NCI-H774 (cell line): ENCODE results near the gene ZNF496.
"Not testable (repeated sequence)": the region's sequence is repeated elsewhere in the genome, so short reads cannot be mapped to it uniquely, and the experiment has no call there.

ENCODE experiments used
- DNase-seq: peaks from one replicate; lab custom pipeline; 2025; lab: John Stamatoyannopoulos, UW

The ZNF496 gene

GRCh38 chr1:247359559-247359958 lies 27.9 kb upstream of the ZNF496 start:
- no peak for DNase-seq

DNA sequence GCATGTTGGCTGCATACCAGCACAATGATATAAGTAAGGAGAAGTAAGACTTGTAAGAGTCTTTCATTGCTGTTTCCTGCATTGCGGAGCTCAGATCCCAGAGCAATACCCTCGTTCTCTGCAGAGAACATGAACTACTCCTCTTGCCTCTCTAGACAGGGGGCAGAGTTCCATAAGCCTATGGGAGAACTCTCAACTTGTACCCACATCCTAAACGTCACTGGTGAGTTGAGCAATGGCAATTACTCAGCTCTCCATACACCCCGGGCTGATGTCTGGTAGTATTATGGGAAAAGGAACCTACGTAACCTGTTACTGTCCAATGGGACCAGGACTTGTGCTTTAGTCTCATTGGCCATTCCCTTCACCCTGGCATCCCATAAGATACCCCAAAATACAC lies 27.3 kb upstream of the ZNF496 start:
- DNase-seq: no peak

- DNase-seq: no peak
These were observed 26.1 kb upstream of the ZNF496 start for GRCh38 chr1:247357781-247358211.

GRCh38 chr1:247357052-247357780 lies 25.5 kb upstream of the ZNF496 start:
- no peak for DNase-seq

DNA sequence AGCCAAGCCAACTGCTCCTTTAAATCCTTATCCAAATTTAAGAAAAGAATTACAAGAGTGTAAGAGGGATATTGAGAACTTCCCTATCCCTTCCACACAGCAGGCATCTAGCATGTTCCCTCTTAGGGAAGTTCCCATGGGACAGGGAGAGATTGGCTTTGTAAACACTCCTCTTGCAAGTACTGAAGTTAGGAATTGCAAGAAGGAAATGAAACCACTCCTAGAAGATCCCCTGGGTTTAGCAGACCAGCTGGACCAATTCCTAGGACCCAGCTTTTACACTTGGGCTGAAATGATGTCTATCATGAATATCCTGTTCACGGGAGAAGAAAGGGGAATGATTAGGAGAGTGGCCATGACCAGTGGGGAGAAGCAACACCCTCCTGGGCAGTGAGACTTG lies 23.5 kb upstream of the ZNF496 start:
- not testable (repeated sequence) for DNase-seq

DNA sequence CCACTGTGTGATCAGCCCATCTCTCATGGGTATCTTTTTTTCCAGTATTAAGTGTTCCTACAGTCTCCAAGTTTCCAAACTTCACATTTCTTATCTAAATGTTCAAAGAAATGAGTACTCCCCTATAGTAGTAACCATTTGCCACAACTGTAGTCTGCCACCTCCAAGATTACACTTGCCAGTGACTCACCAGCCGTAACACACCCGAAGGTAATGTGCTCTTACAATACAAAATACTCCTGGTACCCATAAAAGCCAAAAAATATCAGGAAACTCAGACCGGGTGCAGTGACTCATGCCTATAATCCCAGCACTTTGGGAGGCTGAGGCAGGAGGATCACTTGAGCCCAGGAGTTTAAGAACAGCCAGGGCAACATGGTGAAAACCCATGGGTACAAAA lies 20.5 kb upstream of the ZNF496 start:
- DNase-seq: no peak

- no peak for DNase-seq
These were observed 18.9 kb upstream of the ZNF496 start for GRCh38 chr1:247350587-247350986.

DNA sequence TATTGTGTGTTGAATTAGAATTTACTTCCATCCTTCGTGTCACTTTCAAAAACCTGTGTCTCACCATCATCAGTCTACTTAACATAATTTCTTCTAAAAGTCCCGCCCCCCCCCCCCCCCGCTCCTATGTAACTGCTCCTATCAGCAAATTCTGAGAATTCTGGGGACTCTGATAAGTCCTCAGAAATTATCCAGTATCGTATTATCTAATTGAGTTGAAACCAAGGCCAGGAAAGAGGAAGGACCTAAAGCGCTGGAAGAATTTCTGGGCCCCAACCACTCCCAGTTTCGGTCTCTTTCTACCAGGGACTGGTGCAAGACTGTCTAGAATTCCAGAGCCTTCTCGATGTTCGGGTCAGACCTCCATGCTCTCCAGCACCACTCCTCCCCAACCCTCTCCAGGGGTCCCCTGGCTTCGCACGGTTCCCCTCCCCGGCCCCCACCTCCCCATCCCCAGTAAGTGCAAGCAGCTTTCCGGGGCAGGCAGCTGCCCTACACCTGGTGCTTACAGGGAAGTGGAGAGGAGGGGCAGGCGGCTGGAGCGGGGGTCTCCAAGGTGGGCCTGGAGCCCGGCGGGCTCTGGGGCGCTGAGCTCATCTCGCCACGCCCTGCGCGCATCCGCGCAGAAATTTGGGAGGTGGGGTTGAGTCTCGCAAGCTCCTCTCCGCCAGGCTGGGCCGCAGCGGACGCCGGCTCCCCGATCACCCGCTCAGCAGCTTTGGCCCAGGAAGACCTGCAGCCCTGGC lies 16.0 kb upstream of the ZNF496 start:
- no peak for DNase-seq

DNA sequence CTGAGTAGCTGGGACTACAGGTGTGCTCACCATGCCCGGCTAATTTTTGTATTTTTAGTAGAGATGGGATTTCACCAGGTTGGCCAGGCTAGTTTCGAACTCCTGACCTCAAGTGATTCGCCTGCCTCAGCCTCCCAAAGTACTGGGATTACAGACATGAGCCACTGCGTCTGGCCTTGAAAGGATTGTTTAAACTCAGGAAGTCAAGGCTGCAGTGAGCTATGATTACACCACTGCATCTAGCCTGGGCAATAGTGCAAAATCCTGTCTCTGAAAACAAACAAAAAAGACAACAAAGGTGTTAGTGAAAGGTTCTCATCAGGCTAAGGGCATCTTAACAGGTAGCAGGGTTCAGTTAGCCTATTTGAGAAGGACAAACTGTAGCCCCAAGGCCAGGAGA lies 14.2 kb upstream of the ZNF496 start:
- no peak for DNase-seq

DNA sequence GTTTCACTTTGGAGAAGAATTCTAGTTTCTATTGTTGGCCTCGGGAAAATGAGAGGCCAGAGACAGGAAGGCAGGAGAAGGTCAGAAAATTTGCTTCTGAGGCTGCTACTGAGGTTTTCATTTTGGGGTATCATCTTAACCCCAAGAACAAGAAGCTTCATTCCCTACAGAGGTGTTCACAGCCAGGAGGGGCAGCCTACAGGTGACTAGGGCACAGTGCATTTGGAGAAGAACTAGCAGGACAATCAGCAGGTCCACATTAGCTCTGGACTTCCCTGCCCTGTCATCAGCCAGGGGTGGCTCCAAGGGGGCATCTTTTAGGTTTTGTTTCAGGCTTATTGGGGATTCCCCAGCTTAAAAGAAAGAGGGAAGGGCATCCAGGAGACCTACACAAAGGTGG lies 12.1 kb upstream of the ZNF496 start:
- DNase-seq: no peak

- no peak for DNase-seq
These were observed 7.1 kb upstream of the ZNF496 start for GRCh38 chr1:247338723-247339275.

DNA sequence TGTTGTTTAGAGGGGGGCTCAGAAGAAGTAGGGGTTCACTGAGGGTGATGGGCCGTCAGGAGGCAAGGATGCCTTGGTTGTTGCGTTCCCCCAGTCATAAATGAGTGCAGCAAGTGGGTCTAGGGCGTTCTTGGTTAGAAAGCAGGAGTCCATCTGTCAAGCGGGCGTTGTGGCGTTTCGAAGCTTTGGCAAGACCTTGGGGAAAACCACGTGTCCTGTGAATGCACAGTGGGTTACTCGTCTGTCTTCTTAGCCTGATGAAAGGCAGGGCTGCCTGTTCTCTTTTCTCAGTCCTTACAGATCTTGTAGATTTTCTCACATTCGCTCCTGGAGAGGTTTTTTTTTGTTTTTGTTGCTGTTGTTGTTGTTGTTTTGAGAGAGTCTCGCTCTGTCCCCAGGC lies 6.3 kb upstream of the ZNF496 start:
- DNase-seq: no peak

DNA sequence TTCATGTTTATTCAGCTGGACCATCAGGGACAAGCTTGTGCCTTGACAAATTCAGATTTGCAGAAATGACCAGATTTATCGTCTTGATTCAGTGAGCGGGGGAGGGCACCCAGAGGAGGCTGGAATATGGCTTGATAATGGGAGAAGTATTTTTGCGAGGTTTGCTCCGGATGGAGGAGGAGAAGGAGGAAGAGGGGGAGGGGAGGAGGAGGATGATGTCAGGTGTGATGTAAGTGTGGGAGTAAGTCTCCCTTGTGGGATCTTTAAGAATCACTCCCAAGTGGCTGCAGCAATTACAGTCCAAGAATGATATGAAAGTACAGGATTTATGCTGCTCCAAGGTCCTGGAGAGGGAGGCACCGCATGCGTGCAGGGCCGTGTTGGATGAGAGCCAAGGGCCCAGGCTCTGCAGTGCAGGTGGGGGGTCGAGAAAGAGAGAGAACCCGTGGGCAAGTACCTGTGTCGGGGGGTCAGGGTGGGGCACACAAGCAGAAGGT lies 5.6 kb upstream of the ZNF496 start:
- no peak for DNase-seq

- peak; percentile 77 for DNase-seq
These were observed 4.7 kb upstream of the ZNF496 start for GRCh38 chr1:247336390-247336789.

DNA sequence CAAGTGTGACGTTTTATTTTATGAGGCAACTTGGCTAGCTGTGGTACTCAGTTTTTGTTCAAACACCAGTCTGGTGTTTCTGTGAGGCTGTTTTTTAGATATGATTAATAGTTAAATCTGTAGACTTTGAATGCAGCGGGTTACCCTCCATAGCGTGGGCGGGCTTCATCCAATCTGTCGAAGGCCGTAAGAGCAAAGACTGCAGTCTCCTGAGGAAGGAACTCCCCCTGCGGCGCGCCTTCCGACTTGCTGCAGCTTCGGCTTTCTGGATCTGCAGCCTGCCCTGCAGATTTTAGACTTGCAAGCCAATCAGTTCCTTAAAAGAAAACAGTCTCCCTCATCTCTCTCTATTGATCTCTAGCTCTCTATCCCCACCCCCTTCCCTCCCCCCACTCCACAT lies 4.2 kb upstream of the ZNF496 start:
- no peak for DNase-seq

DNA sequence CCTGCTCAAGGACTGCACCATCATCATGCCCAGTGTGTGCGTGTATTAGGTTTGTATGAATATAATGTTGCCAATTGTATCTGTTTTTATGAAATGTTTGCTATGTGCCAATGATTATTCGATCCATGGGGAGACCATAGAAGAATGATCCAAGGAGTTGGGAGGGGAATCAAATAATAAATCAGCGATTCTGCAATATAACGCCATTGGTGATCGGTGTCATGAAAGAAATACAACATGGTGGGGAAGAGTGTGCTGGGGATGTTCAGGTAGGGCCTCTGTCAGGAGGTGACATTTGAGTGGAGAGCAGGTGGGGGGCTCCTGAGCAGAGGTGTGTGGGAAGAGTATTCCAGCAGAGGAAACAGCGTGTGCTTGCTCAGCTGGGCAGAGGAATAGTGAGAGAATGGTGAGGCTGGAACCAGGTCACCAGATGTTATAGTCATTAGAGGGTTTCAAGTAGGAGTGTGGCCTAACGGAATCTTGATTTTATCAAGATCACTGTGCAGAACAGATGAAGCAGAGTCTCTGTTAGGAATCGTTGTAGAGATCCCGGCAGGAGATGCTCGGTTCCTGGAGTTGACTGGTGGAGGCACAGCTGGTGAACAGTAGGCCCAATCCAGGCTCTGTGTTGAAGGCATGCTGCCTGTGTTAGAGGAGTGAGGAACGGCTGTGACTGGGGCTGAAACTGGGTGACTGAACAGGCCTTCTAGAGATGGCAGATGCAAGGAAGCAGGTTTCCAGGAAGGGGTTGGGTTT lies 2.9 kb upstream of the ZNF496 start:
- no peak for DNase-seq

GRCh38 chr1:247332623-247333361 lies 1.1 kb upstream of the ZNF496 start:
- DNase-seq: peak; percentile 19

DNA sequence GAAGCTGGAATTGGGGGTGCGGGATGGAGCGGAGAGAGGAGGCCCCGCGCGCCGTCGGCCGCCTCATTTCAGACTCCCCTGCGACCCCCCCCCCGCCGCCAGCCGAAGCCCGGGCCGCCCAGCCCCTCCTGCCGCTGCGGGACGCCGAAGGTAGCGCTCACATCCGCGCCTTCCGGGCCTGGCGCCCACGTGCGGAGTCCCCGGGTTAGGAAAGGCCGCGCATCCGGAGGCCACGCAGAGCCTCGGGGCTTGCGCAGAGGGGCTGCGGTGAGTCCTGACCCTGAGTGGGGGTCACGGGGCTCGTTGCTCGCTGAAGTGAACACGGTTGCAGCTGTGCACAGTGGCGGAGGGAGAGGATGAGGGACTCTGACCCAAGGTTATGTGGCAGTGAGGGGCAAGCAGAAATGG lies 552 bp upstream of the ZNF496 start:
- peak; percentile 44 for DNase-seq

DNA sequence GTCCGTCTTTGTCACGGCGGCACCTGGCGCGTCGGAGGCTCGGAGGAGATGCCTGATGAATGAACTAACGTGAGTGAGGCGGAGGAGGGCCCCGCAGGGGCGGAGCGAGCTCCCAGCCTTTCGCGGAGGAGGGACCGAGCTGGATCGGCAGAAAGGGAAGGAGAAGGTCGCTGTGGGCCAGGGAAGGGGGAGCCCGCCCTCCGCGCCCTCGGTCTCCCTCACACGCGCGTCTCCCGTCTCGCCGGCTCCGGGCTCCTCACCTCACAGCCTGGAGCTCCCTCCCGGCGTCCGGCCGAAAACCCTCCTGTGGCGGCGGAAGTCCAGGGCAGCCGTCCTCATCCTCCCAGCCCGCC lies 519 bp downstream of the ZNF496 start:
- DNase-seq: peak; percentile 68

GRCh38 chr1:247330548-247331171 lies 1.0 kb downstream of the ZNF496 start:
- DNase-seq: no peak

GRCh38 chr1:247329097-247329617 lies 2.5 kb downstream of the ZNF496 start:
- no peak for DNase-seq
